OCI-LY1 (cell line): ENCODE measurements around the gene CCDC71.

Experiments used
- EZH2 ChIP-seq: fragments of 200-600 bp; sonication (generic), shearing (Covaris generic); IDR thresholded peaks from 2 replicates; pipeline ENCODE4 v1.8.0; 2017; ENCODE audit warnings: borderline replicate concordance, mixed run types, mild to moderate bottlenecking, antibody characterized with exemption, low read length, moderate library complexity, mixed read lengths
- TF ChIP-seq, protein P1 (sequence below): fragments of 200-600 bp; sonication (generic), shearing (Covaris generic); IDR thresholded peaks from 2 replicates; pipeline ENCODE4 v1.5.1; 2017; ENCODE audit warnings: mild to moderate bottlenecking, antibody characterized with exemption, low read length, moderate library complexity, mixed read lengths

DNA sequence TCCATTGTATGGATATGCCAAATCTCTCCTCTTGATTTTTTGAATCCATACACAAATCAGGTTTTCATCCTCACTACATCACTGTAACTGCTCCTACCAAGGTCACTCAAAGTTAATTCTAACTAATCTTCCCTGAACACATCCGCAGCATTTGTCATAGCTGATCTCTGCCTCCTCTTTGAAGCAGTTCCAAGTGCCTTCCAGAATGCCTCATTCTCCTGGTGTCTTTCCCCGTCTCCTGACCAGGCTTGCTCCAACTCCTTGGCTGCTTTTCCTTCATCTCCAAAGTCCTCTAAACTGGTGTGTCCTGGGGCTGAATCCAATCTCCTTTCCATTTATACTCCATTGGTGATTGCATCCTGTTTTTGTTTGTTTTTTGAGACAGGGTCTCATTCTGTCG, 32.0 kb upstream of the CCDC71 start:
- TF ChIP-seq, protein P1, sequence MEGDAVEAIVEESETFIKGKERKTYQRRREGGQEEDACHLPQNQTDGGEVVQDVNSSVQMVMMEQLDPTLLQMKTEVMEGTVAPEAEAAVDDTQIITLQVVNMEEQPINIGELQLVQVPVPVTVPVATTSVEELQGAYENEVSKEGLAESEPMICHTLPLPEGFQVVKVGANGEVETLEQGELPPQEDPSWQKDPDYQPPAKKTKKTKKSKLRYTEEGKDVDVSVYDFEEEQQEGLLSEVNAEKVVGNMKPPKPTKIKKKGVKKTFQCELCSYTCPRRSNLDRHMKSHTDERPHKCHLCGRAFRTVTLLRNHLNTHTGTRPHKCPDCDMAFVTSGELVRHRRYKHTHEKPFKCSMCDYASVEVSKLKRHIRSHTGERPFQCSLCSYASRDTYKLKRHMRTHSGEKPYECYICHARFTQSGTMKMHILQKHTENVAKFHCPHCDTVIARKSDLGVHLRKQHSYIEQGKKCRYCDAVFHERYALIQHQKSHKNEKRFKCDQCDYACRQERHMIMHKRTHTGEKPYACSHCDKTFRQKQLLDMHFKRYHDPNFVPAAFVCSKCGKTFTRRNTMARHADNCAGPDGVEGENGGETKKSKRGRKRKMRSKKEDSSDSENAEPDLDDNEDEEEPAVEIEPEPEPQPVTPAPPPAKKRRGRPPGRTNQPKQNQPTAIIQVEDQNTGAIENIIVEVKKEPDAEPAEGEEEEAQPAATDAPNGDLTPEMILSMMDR = no peak
- TF ChIP-seq EZH2 = no peak
